NK-92 (cell line): ENCODE results near the gene SLCO2B1.

Source experiments
- DNase-seq: peaks from one replicate; lab custom pipeline; 2025; ENCODE audit not compliant: unreplicated experiment; lab: John Stamatoyannopoulos, UW

Gene SLCO2B1

GRCh38 chr11:75214843-75215242 lies 63.9 kb downstream of the SLCO2B1 start:
- DNase-seq, result no peak

- DNase-seq, result no peak
Observed at GRCh38 chr11:75219869-75220268, 69.0 kb downstream of the SLCO2B1 start.

- DNase-seq, result no peak
Observed at GRCh38 chr11:75223954-75224643, 73.2 kb downstream of the SLCO2B1 start.

- no peak for DNase-seq
Observed at GRCh38 chr11:75225794-75226193, 74.9 kb downstream of the SLCO2B1 start.

- no peak for DNase-seq
Observed at GRCh38 chr11:75229466-75229865, 78.6 kb downstream of the SLCO2B1 start.

- DNase-seq, result no peak
Observed at GRCh38 chr11:75230621-75231020, 79.7 kb downstream of the SLCO2B1 start.

GRCh38 chr11:75233754-75234172 lies 82.9 kb downstream of the SLCO2B1 start:
- DNase-seq, result no peak

GRCh38 chr11:75236062-75236461 lies 85.2 kb downstream of the SLCO2B1 start:
- no peak for DNase-seq

- no peak for DNase-seq
Observed at GRCh38 chr11:75237050-75237449, 86.1 kb downstream of the SLCO2B1 start.

GRCh38 chr11:75238595-75239440 lies 87.9 kb downstream of the SLCO2B1 start:
- no peak for DNase-seq

GRCh38 chr11:75239531-75240290 lies 88.8 kb downstream of the SLCO2B1 start:
- DNase-seq, result no peak

- no peak for DNase-seq
Observed at GRCh38 chr11:75240311-75241035, 89.6 kb downstream of the SLCO2B1 start, which contains the start of gene TPBGL. Gene TPBGL, plus strand, starts transcription at chr11:75240774. Its CDS starts 276 bp downstream, at chr11:75241050.

- DNase-seq, result peak; percentile 46
Observed at GRCh38 chr11:75241036-75241905, 90.4 kb downstream of the SLCO2B1 start.

GRCh38 chr11:75241906-75242644 lies 91.2 kb downstream of the SLCO2B1 start:
- no peak for DNase-seq

- no peak for DNase-seq
Observed at GRCh38 chr11:75242722-75243600, 92.1 kb downstream of the SLCO2B1 start.

GRCh38 chr11:75244052-75244814 lies 93.3 kb downstream of the SLCO2B1 start:
- DNase-seq, result no peak

- DNase-seq, result no peak
Observed at GRCh38 chr11:75245356-75246005, 94.6 kb downstream of the SLCO2B1 start.
